ENCODE measurements around the gene SLC43A2. TPM values are rescaled to one million over a fixed set of nuclear protein-coding genes. Genes with fewer than 3 reads are reported as not detected.
A peak's percentile ranks its signal among the peaks of the same experiment; 100 is the strongest.
"Not testable (repeated sequence)": the region's sequence is repeated elsewhere in the genome, so short reads cannot be mapped to it uniquely, and the experiment has no call there.

SLC43A2 gene
- total RNA-seq, 1 donor from 2014 or later, result 2.4 TPM

GRCh38 chr17:1574697-1575471 is 53.8 kb downstream of the SLC43A2 start:
- no peak for TF ChIP-seq CTCF (IDR thresholded peaks at IDR 0.05; ENCODE audit: insufficient read depth, low read length, severe bottlenecking)
- H3K36me3 ChIP-seq (ENCODE audit: control insufficient read depth, insufficient read depth, low read length), result no peaks in the 10 kb centered on the region
- no peaks in the 10 kb centered on the region for H3K27me3 ChIP-seq (ENCODE audit: control insufficient read depth, insufficient read depth, low read length)
- no peak overlapping the region for H3K4me3 ChIP-seq (ENCODE audit: low read depth, low read length)
- DNase-seq (ENCODE audit: low read depth) (no peak), FAIRE-seq (no peak)

DNA sequence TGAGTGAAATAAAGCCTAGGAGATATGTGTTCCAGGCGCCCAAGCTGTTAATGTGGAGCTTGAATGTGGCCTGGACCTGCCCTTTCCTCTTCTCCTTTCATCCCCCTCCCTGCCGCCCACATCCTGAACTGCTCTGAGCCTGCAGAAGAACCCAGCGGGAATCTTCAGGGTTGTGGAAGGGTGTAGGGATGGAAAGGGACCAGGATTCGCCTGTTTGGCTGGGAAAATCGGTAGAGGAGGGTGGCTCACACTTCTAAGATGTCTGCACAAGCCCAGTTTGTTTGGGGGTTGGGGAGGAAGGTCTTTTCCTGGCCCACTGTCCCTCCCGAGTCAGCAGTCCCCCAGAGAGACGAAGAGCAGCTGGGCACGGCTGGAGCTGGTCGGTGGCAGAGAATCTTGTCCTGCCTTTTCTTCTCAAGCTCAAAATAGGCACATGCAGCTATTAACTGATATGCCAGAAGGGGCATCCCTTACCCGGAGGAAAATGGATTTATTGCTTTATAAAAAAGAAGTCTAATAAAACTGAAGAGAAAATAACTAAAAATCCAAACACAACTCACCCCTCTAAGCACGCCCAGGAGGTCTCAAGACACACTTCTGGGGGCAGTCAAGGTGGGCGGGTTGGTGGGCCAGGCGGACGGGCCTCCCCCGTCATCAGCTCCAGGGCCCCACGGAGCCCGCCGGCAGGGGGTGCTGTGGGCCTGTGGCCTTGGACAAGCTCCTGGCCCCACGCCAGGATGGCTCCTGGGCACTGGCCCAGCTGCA is 54.5 kb downstream of the SLC43A2 start:
- Histone ChIP-seq H3K27me3 (ENCODE audit: control insufficient read depth, insufficient read depth, low read length) (no peaks in the 10 kb centered on the region), H3K36me3 (ENCODE audit: control insufficient read depth, insufficient read depth, low read length) (no peaks in the 10 kb centered on the region), H3K4me3 (ENCODE audit: low read depth, low read length) (no peak overlapping the region)
- TF ChIP-seq CTCF (IDR thresholded peaks at IDR 0.05; ENCODE audit: insufficient read depth, low read length, severe bottlenecking), result peak; percentile 98
- FAIRE-seq (no peak), DNase-seq (ENCODE audit: low read depth) (peak; percentile 38)

GRCh38 chr17:1572646-1573045 is 56.0 kb downstream of the SLC43A2 start:
- DNase-seq (ENCODE audit: low read depth); H3K36me3 ChIP-seq (ENCODE audit: control insufficient read depth, insufficient read depth, low read length); H3K4me3 ChIP-seq (ENCODE audit: low read depth, low read length); H3K27me3 ChIP-seq (ENCODE audit: control insufficient read depth, insufficient read depth, low read length); FAIRE-seq: not testable (repeated sequence)

GRCh38 chr17:1571341-1571704 is 57.3 kb downstream of the SLC43A2 start:
- Histone ChIP-seq H3K27me3 (ENCODE audit: control insufficient read depth, insufficient read depth, low read length) (no peaks in the 10 kb centered on the region), H3K36me3 (ENCODE audit: control insufficient read depth, insufficient read depth, low read length) (no peaks in the 10 kb centered on the region), H3K4me3 (ENCODE audit: low read depth, low read length) (no peak overlapping the region)
- TF ChIP-seq CTCF (IDR thresholded peaks at IDR 0.05; ENCODE audit: insufficient read depth, low read length, severe bottlenecking), result no peak
- no peak for DNase-seq (ENCODE audit: low read depth)
- FAIRE-seq, result no peak

- DNase-seq (ENCODE audit: low read depth), result no peak
- no peak for FAIRE-seq
- H3K4me3 ChIP-seq (ENCODE audit: low read depth, low read length), result no peak overlapping the region
- H3K27me3 ChIP-seq (ENCODE audit: control insufficient read depth, insufficient read depth, low read length), result no peaks in the 10 kb centered on the region
- H3K36me3 ChIP-seq (ENCODE audit: control insufficient read depth, insufficient read depth, low read length), result no peaks in the 10 kb centered on the region
- no peak for TF ChIP-seq CTCF (IDR thresholded peaks at IDR 0.05; ENCODE audit: insufficient read depth, low read length, severe bottlenecking)
These were observed 59.5 kb downstream of the SLC43A2 start for GRCh38 chr17:1568950-1569810.

Measured in bronchial epithelial cell (primary cell).